Fibroblast of pulmonary artery (primary cell): ENCODE measurements around the gene PCAT6.

Source experiments
- DNase-seq: peaks from one replicate; pipeline ENCODE4 v3.0.0-alpha.2; 2010; ENCODE audit warnings: low read depth
- H3K4me3 ChIP-seq: replicated peaks from 2 replicates; pipeline ENCODE4 v1.5.1; 2011; ENCODE audit warnings: low read depth, mild to moderate bottlenecking, control low read depth, low read length, moderate library complexity
- TF ChIP-seq, protein P1 (sequence below): IDR thresholded peaks from 2 replicates; pipeline ENCODE4 v1.5.1; 2011; ENCODE audit warnings: mild to moderate bottlenecking, control low read depth, low read length, inconsistent platforms; ENCODE audit errors: missing control alignments

The PCAT6 gene

DNA sequence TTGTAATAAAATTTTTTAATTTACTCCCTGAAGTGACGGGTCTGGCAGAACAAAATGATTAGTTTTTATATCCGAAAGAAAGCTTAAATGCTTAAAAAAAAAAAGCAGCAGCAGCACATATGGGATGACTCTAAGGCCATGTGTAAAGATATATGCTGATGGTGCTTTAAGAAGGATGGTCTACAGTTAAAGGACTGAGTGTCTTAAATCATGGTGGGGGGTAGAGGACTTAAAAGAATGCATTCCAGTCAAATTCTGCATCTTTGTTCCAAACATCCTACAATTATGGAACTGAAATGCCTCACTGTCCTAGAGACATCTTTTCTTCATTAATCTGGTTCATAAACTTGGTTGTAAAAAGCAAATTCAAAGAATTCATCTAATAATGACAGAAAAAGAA is 9.6 kb upstream of the PCAT6 start:
- DNase-seq: no peak
- TF ChIP-seq, protein P1, sequence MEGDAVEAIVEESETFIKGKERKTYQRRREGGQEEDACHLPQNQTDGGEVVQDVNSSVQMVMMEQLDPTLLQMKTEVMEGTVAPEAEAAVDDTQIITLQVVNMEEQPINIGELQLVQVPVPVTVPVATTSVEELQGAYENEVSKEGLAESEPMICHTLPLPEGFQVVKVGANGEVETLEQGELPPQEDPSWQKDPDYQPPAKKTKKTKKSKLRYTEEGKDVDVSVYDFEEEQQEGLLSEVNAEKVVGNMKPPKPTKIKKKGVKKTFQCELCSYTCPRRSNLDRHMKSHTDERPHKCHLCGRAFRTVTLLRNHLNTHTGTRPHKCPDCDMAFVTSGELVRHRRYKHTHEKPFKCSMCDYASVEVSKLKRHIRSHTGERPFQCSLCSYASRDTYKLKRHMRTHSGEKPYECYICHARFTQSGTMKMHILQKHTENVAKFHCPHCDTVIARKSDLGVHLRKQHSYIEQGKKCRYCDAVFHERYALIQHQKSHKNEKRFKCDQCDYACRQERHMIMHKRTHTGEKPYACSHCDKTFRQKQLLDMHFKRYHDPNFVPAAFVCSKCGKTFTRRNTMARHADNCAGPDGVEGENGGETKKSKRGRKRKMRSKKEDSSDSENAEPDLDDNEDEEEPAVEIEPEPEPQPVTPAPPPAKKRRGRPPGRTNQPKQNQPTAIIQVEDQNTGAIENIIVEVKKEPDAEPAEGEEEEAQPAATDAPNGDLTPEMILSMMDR: no peak
- H3K4me3 ChIP-seq: no peak overlapping the region

DNA sequence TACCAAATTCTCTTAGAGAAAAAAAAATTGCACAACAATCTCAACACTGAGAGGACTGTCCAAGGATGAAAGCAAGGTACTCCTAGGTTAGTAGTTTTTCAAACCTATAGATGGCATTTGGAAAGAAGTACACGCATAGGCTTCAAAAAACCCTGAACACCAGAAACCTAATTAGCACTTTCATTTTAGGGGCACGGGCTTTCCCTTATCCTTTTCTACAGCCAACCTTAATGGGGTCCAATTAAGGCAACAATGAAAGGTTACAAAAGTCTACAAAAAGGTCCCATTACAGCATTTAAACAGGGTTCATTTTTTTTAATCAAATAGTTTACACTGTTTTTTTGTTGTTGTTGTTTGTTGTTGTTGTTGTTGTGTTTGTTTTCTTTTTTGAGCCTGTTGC is 8.7 kb upstream of the PCAT6 start:
- TF ChIP-seq, protein P1: no peak
- no peak for DNase-seq
- H3K4me3 ChIP-seq: no peak overlapping the region

DNA sequence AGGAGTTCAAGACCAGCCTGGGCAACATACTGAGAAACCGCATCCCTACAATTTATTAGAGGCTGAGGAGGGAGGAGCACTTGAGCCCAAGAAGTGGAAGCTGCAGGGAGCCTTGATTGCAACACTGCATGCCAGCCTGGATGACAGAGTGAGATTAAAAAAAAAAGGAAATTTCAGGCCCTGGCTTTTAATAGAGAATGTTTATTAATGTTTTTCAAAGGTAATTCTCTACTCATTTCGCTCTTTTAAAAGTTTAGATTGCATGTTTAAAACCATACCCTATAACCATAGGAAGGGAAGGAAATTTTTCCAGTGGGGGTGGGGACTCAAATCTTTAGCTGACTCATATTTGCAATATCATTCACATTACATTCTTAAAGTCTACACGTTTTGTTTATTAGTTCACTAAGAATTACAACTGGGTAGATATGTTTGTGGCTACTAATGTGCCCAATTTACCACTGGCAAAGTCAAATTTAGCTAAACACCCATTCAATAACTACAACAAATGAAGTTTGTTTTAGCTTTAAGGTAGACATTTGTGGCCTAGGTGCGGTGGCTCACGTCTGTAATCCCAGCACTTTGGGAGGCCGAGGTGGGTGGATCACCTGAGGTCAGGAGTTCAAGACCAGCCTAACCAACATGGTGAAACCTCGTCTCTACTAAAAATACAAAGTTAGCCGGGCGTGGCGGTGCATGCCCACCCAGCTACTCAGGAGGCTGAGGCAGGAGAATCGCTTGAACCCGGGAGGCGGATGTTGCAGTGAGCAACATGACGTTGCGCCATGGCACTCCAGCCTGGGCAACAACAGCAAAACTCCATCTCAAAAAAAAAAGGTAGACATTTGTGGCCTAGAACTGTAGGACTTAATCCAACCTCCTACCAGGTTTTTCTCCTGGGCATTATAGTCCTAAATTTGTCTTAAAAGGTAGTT is 7.5 kb upstream of the PCAT6 start:
- H3K4me3 ChIP-seq: no peak overlapping the region
- DNase-seq: peak; percentile 65
- TF ChIP-seq, protein P1: no peak

DNA sequence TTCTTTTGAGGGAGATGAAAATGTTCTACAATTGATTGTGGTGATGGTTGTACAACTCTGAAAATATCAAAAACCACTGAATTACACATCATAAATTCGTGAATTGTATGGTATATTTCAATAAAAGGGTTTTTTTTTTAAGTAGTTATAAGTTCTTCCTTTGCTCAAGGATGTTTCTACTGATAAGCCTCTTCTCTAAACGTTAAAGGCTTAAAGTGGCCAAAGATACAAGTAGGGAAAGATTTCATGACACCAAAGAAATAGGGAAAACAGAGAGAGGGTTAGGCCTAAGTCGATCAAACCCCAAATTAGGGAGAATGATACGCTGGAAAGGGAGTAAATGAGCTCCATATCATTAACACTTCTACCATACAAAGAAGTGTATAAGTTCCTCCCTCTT is 6.6 kb upstream of the PCAT6 start:
- DNase-seq: no peak
- TF ChIP-seq, protein P1: no peak
- H3K4me3 ChIP-seq: no peak overlapping the region

DNA sequence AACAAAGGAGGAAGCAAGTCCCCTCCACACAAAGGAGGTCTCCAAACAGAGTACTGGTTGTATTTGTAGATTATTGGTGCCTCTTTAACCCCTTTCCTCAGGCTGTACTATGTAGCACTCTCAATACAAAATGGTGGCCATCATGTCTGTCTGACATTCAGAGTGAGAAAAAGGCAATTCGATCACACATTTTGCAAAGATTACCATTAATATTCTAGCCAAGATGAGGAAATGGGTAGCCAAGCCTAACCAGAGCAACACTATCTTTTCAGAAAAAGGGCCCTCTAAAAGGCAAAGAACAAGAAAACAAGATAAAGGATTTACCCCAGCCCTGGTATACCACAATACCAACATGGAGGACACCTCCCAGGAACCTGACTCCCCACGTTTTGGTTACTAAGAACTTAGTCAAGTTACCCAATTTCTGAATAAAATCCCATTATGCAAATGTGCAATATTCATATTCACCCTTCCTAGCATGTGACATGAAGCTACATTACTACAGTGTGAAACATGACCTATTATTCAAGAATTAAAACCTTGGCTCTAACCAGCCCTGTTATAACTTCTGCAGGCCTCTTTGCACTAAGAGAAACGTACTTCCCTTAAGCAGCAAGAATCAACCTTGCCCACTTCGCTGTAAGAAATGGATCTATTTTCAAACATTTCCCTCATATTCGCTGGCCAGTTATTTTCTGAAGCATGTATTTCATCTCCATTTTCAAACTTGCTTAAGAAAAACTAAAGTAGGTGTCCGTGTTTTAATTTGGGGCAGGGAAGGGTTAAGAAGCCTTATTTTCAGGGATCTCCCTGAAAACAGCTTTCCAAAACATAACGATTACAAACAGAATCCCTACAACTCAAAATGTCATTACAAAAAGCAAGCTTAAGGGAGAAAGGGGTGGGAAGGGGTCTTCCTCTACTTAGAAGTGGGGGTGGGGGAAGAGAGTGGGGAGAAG is 4.6 kb upstream of the PCAT6 start:
- peak overlapping the region; percentile 86 for H3K4me3 ChIP-seq
- peak; percentile 28 for DNase-seq
- TF ChIP-seq, protein P1: no peak

DNA sequence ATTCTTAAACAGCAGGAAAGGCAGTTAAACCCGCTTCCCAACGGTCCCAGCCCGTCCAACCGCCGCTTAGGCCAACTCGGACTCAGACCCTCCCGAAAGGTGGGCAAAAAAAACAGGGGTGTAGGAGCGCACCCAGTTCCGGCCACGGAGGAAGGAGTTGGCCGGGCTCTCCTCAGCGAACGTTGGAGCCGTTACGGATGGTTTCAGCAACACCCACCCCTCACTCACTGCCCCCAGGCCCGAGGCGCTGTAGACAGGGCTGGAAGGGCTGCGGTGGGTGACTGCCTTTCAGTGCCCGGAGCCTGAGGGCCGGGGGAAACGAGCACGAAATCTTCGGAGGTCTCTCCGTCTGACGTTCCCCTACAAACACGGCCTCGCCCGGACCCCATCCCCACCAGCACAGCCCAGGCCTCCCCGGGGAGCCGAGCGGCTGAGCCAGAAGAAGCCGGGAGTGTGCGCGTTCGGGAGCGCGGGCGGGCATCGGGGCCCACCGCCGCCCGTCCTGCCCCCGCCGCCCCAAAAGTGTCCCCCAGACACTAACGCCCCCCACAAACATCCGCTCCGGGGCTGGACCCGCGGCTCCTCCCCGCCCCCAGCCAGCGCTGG is 3.8 kb upstream of the PCAT6 start:
- peak overlapping the region; percentile 86 for H3K4me3 ChIP-seq
- TF ChIP-seq, protein P1: no peak
- no peak for DNase-seq
